Activated CD4-positive, alpha-beta T cell treated with anti-CD3 and anti-CD28 coated beads for 4 hours (primary cell): Measurements from ENCODE around the gene RND3.

Source experiments
- DNase-seq, 2 donors: peaks; one replicate each; pipeline ENCODE4 v3.0.0-alpha.2; 2020

Gene RND3

DNA sequence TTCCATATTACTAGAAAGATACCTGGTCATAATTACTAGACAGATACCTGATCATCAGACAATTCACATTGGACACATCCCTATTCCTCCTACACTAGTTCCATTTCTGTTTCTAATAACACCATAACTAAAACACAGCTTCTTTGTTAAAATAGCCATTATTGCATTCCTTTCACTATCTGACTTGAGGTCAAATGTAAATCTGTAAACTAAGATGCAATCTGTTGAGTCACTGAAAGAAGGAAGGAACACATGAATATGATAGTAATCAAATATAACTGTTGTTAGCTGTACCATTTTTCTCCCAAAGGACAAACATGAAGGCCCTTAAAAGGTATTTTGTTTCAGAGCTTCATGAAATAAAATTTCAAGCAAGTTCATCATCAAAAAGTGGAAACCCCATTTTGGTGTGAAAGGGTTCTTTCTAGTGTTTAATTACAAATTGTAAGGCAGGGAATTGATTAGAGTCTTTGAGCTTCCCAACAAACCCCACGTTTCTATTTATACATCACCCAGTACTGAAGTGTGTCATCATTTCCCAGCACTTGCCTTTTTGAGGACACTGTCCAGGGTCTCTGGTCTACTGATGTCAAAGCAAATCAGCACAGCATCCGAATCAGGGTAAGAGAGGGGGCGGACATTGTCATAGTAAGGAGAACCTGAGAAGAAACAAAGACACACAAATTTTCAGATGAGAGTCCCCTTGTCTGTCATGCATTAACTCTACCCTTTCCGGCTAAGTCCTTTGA is 13.0 kb downstream of the RND3 start:
- DNase-seq: no peak

DNA sequence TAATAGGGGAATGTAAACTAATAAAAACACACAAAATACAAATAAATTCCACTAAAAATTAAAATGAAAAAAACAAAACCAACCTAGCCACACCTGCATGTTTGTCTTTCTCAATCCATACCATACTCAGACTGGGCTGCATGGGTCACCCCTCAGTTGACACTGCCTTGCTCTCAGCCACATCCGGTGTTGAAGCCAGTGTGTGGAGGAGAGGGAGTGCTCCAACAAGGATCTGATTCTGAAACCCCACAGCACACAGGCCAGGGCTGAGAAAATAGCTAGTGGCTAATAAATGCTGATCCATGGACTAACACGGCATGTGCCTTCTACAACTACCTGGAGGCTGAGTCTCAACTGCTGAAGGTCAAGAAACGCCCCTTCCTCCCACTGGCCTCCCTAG is 13.7 kb downstream of the RND3 start:
- no peak for DNase-seq

- DNase-seq: no peak
Observed at GRCh38 chr2:150472511-150472899, 15.0 kb downstream of the RND3 start.

DNA sequence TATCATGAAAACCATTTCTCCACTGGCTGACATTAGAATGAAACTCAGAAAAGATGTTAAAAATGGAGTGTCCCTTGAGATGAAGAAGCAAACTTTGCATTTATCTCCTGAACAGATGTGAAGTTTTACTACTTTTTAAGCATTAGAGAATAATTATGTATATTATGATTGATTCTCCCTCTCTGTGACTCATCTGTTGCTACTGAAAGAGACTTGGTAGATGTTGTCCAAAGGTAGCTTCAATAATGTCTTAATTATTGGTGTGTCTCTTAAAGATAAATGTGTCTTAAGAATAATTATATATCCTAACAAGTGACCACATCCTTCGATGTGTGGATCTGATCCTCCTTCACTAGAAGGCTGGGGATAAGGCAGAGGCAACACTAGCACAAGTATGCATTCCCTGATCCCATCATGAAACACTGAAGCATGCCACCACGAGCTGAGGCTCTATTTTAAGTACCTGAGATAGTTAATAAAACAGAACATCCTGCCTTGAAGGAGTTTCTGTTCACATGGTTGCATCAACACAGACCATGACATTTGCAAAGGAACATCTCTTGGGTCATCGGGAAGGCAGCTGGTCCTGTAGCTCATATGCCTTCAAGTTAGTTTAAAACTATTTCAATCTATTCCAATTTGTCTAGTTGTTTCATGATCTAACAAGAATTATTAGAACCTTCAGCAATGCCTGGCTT is 15.5 kb downstream of the RND3 start:
- DNase-seq: no peak

DNA sequence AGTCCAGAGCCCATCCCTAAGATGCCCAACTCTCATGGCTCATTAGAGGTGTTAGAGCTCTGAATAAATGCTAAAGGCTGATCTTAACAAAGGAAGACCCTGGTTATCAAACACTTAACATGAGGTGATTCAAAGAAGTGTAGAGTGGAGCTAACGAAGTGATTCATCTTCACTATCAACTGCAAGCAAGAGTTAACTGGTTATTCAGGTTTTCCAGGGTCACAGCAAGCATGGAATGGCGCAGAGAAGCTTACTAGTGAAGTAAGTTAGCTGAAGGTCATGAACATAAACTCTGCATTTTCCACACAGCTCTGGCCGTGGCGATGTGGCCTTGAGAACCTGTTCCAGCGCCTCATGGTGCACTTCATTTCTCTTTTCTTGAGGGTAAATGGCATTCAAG is 17.0 kb downstream of the RND3 start:
- DNase-seq: no peak

DNA sequence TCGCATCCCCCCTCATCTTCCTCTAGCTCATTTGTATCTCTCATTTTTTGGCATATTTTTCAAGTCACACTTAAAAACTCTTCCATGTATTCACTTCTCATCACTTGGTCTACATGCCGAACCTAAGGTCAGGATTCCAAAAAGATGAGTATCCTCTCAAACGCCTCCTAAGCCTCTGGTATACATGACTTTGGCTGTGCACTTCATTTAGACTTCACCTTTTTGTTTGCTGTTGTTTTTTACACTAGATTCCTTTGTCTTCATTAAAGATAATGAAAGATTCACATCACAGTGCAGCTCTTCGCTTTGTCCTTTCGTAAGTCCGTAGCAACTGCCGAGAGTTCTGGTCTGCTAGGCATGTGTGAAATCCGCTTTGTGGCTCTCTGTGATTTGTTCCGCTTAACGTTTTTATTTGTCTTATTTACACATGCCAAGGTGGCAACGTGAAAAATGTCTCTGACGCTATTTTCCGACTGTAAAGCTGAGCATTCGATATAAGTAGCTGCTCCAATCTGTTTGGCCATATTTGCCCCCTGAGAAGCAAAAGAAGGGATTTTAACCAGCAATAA is 17.7 kb downstream of the RND3 start:
- no peak for DNase-seq

DNA sequence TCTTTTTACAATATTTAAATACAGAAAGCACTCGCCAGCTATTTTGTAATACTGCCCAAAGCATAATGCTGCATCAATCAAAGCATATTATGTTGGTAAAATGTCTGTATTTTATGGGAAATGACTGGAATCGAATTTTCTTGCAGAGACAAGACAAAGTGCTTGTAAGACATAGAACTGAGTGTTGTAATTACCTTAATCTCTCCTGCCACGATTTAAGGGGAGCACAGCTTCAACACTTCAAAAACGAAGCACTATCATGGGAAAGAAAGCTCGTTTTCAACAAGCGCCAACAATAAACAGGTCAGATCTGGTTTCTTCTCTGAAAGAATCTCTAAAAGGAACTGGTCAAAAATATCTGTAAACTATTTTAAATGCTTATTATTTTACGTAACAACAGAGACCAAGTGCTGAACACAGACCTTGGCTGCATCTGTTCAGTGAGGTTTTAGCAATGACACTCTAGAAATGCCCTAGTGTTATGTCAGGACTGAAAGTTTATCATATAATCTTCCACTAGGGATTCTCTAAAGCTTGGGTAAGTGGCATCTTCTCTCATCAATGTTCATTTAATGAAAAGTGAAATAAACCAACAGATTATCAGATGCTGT is 19.0 kb downstream of the RND3 start:
- no peak for DNase-seq

DNA sequence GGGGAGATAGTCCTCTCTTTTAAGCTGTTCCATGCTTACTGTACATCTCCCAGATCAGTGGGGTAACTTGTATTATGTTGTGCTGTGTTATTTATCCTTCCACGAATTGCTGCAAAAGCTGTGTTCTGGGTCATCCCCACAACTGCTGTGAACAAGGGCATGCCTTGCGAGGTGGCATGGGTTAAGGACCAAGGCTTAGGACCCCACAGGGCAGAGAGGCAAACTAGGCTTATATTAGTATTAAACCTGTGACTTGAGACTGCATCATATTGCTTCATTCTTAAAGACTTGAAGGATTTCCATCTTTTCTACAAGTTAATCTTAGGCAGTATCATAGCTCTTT is 19.9 kb downstream of the RND3 start:
- no peak for DNase-seq

- DNase-seq: no peak
Observed at GRCh38 chr2:150466741-150467620, 20.5 kb downstream of the RND3 start.

DNA sequence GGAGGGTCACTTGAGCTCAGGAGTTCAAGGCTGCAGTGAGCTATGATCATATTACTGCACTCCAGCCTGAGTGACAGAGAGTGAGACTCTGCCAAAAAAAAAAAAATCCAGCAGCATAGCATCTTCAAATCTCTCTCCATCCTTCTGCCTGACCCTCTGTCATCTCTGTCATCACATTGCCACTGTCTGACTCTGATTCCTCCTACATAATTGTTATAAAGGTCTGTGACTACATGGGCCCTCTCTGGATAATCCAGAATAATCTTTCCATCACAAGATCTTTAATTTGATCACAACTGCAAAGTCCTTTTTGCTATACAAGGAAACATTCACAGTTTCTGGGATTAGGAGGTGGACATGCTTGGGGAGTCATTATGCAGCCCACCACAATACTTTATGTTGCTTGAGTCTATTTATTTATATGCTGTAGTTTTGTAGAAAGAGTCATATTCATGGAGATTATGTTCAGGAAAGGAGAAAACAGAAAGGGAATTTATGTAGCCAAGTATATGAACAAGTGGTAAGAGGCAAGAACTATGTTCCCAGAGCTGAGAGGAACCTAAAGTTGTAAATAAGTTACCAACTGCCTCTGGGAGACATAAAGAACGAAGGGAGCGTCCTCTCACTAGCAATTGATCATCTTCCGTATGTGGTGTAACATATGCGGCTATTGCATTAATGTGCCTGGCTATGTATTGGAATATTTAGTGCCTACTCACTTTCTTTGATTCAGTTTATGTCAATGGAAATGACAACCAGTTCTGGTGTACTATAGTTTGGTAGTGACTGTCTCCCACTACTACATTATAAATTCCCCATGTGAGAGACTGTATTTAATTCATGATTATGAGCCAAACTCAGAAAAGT is 21.5 kb downstream of the RND3 start:
- DNase-seq: no peak

DNA sequence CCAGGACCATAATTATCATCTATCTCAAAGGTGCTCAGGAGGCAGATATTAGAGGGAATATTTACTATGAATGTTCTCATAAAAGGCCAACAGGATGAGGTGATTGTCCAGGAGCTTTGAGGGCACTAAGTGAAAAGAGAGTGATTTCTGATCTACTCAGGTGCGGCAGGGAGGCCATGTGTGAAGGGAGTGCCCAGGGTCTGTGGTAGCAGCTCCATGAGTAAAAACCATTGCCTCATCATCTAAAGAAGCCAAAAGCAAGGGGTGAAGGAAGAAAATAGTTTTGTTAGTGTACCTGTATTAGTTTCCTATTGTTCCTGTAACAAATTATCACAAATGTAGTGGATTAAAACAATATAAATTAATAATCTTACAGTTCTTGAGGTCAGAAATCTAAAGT is 22.5 kb downstream of the RND3 start:
- no peak for DNase-seq

DNA sequence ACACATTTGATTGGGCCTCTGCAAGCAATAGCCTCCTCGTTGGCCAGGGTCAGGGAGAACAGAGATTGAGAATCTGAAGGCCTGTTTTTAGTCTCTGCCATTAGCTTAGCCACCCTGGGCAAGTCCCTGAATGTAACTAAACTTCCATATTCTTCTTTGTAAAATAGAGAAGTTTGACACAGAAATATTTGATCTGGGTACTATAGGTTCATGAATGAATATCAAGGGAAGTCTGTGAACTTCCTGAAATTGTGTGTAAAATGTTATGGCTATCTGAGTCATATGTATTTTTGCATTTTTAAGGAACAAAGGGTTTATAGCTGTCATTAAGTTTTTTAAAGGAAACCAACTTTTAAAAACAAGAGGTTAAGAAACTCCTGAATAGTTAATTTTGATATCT is 23.2 kb downstream of the RND3 start:
- DNase-seq: no peak

- no peak for DNase-seq
Observed at GRCh38 chr2:150462770-150463169, 24.7 kb downstream of the RND3 start.

DNA sequence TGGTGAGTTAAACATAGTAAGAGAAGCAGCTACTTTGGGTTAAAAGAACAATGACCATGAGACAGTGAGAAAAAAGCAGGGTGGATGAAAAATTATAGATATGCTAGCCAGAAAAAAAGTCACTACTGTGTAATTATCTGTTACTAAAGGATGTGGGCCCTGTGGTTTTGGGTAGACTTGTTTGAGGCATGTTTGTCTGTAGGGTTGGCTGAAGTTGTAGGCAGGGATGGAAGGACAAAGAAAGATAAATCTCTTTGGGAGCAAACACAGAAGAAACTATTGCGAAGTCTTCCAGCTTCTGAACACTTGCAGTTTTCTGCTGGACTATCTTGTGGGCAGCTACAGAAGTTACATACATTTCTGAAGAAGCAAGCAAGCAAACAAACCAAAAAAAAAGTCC is 28.2 kb downstream of the RND3 start:
- DNase-seq: no peak

GRCh38 chr2:150450765-150451164 is 36.7 kb downstream of the RND3 start:
- no peak for DNase-seq

- no peak for DNase-seq
Observed at GRCh38 chr2:150449856-150450255, 37.6 kb downstream of the RND3 start.

- no peak for DNase-seq
Observed at GRCh38 chr2:150445398-150445797, 42.1 kb downstream of the RND3 start.

GRCh38 chr2:150442484-150442883 is 45.0 kb downstream of the RND3 start:
- no peak for DNase-seq

- DNase-seq: no peak
Observed at GRCh38 chr2:150441784-150442183, 45.7 kb downstream of the RND3 start.

- DNase-seq: no peak
Observed at GRCh38 chr2:150441226-150441625, 46.2 kb downstream of the RND3 start.

DNA sequence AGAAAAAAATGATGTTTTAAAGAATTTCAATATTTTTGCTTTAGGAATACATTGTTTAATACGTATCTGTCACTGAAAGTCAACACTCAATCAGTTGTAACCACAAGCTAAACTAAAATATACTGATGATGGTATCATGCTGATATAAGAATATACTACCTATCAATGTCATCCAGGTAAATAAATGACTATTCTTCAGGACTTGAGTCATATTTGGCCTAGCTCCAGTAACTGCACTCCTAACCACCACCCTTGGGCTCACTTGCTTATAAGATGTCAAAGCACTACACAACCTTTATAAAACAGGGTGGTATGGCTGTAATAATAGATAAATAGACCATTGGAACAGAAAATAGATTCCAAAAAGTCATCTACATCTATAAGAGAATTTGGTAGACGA is 48.8 kb downstream of the RND3 start:
- DNase-seq: no peak

GRCh38 chr2:150438041-150438440 is 49.4 kb downstream of the RND3 start:
- DNase-seq: no peak
